ENCODE measurements around the gene ALG3.
A peak's percentile ranks its signal among the peaks of the same experiment; 100 is the strongest.

GRCh38 chr3:184229394-184230080, 19.2 kb downstream of the ALG3 start, which contains the start of gene VWA5B2:
- peak in 9 of 11 experiments; percentile 5 to 60 (median 42) for TF ChIP-seq CTCF (IDR thresholded peaks at IDR 0.05 in 8 of 11, conservative IDR thresholded peaks at IDR 0.05 in 3 of 11)
- TF ChIP-seq POLR2A (IDR thresholded peaks at IDR 0.05), result no peak

All from spleen (tissue), 7 donors.